ENCODE results near the gene TFAP2B.

TFAP2B gene

DNA sequence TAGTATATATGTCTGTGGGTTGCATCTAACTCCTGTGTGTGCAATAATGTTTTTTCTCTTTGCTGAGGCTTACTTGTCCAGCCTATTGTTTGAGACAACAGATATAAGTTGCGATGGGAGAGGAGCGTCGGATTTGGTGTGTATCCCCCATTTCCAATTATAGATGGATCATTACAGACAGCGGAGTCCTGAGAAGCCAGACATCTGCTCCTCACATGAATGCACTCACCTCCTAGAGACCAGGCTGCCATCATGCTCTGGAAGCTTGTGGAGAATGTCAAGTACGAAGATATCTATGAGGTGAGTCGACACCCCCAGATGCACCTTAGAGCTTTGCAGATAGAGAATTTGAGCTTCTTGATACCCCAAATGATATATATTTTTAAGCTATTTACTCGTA is at the start of gene TFAP2B:
Gene TFAP2B, plus strand, starts transcription at position 199 of the 400 bp plus-strand sequence. Its CDS starts 21 bp downstream, at position 220.
- no peak for DNase-seq (ENCODE audit: low read depth in 2 of 2)

DNA sequence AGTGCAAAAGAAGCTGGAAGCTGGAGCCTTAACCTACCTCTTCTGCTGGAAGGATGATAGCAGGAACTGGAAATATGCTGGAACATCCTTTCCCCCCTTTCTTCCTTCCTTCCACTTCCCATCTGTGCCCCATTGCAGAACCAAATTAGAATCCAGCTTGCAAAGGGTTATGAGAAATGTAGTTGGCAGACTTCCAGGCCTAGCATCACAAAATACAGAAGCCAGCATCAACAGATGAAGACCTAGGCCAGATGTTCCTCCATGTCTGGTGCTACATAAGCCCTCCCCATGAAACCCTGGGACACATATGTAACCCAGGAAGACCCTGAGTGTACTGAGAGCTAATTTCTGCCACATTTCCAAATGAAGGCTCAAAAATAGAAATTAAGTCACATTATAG is 40.0 kb upstream of the TFAP2B start:
- DNase-seq (ENCODE audit: low read depth in 2 of 2): no peak

DNA sequence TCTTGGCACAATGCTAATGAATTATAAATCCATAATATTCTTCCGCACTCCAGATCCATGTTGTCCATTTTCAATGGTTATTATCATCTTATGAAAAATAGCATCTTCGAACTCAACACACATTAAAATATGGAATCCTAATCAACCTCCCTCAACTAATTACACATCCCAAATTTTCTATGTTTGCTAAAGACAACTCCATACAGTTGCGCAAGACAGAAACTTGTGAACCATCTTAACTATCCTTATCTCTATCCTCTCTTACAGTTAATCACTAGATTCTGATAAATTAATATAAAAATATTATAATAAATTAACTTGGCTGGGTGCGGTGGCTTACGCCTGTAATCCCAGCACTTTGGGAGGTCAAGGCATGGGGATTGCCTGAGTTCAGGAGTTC is 38.3 kb upstream of the TFAP2B start:
- DNase-seq (ENCODE audit: low read depth in 2 of 2): no peak

- DNase-seq (ENCODE audit: low read depth in 2 of 2): no peak
Measured at GRCh38 chr6:50785921-50786320, 32.8 kb upstream of the TFAP2B start.

DNA sequence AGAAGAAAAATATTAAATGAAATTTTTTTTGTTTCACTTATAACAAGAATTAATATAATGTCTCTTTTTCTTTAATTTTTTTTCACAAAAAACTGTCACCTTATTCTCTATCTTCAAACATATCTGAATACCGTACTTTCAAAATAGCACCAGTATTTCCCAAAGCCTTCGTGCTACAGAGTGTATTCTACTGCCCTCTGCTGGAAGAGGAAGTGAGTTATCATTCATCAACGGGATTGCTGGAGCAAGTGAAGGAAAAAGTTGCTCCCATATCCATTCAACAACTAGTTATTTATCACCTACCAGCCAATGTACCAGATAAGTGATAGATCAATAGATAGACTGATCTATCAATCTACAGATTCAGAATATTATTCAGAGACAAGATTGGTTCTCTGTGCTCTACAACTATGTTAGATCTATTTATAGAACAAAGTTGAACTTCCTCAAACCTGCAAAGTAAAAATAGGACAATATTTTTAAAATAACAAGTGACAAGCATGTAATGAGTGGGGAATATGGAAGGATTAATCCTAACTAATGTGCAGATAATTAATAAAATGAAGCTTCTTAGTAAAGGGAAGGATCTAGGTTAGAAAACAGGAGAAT is 26.7 kb upstream of the TFAP2B start:
- DNase-seq (ENCODE audit: low read depth in 2 of 2): no peak

GRCh38 chr6:50792771-50793170 is 25.9 kb upstream of the TFAP2B start:
- DNase-seq (ENCODE audit: low read depth in 2 of 2): no peak

GRCh38 chr6:50795574-50795973 is 23.1 kb upstream of the TFAP2B start:
- DNase-seq (ENCODE audit: low read depth in 2 of 2): no peak

- DNase-seq (ENCODE audit: low read depth in 2 of 2): no peak
Measured at GRCh38 chr6:50804283-50804682, 14.4 kb upstream of the TFAP2B start.

- no peak for DNase-seq (ENCODE audit: low read depth in 2 of 2)
Measured at GRCh38 chr6:50807035-50807434, 11.6 kb upstream of the TFAP2B start.

DNA sequence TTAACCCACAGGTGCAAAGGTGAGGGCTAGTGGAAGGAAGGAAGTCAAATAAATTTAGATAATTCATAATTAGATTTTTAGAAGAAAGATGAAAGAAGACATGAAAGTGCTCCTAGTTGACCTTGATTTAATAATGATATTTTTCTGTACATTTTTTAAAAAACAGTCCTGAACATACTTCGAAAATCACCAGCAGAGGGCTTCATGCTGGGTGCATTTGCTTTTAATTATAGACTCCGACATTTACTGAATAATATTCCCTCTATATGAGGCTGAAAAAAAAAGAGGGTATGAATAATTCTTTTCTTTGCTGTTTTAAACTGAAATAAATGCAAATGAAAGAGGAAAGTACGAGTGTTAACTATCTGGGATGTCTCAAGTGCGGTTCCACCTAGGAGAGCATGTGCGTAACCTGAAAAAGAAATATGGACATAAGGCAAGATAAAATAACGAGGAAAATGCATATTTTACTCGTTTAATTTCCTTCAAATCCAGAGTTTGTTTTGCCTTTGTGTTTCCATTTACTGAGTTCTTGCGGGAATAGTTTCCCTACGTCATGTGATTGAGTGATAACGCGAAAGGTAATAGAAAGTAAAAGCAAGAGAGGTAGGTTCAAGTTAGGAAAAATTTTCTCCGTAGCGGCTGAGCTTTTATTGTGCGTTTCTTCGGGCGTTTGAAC is 3.1 kb upstream of the TFAP2B start:
- DNase-seq (ENCODE audit: low read depth in 2 of 2): no peak

- peak in 1 of 2 donors; percentile 20 for DNase-seq (ENCODE audit: low read depth in 2 of 2)
Measured at GRCh38 chr6:50816115-50816675, 2.5 kb upstream of the TFAP2B start.

GRCh38 chr6:50816947-50817645 is 1.6 kb upstream of the TFAP2B start:
- no peak for DNase-seq (ENCODE audit: low read depth in 2 of 2)

- DNase-seq (ENCODE audit: low read depth in 2 of 2): no peak
Measured at GRCh38 chr6:50817646-50817950, 1.1 kb upstream of the TFAP2B start.

DNA sequence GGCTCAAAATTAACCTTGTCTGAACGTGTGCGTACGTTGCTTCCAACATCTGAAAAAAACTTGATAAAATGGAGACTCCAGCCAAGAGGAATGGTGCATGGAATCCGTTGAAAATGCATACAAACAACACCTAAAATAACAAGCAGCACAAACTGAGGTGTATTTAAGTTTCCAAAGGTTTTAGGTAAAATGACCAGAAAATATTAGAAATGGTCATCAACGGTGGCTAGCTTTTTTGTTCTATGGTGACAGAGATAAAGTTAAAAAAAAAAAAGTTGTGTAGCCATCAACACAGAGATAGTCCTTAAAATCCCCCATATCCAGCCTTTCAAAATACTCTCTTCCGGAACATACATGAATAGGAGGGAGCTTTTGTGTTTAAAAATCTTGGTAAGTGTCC is 651 bp upstream of the TFAP2B start:
- DNase-seq (ENCODE audit: low read depth in 2 of 2): no peak

GRCh38 chr6:50819466-50819903 is 814 bp downstream of the TFAP2B start:
- no peak for DNase-seq (ENCODE audit: low read depth in 2 of 2)

DNA sequence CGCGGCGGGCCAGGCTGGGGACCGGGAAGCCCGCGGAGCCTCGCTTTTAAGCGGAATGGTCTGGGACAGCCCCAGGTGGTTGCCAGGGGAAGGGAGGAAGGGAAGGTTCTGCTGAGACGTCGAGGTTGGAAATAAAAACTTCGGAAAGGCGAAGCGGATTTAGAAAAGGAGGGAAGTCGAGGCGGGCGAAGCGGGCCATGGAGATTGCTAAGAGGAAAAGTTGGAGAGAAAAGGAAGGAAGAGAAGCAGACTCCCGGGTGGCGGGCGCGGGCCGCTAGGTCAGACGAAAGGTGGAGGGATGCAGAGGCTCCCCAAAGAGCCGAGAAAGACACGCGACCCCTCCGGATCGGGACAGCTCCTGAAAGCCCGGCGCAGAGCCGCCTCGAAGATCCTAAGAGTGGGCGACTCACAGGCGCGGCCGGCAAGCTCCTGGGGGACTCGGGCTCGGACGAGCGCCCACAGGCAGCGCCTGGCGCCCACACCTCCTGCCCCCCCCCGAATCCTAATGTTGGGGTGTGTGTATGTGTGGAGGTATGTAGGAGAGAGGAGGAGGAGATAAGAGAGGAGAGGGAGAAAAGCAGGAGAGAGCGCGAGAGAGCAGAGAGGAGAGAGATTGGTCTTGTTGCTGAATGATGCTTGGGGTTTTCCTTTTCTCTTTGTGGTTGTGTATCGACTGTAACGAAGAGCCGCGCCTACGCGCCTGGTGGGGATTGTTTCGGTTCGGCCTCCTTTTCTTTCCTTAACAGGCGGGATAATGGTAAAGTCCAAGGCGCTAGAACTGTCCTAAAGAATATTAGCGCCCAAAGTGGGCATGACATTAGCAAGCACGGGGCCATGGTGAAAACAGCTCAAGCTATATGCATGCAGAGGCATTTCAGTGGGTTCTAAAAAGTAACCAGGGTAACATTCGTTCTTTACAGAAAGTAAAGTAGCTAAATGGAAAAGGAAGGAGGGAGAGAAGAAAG is 1.5 kb downstream of the TFAP2B start:
- DNase-seq (ENCODE audit: low read depth in 2 of 2): no peak

DNA sequence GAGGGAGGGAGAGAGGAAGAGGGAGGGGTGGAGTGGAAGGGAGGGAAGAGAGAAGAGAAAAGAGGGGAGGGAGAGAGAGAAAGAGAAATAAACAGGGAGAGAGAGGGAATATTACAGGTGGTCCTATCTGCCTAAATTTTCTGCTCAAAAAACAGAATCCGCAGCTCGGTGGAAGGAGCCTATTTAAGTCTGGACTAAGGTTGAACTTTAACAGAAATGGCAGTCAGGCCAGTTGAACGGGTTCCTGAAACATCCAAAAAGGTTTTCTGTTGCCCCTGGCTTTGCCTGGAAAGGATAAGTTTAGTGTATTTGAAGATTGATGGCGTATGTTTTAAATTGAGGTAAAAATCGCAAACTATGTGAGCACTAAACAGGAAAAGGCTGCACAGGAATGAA is 2.2 kb downstream of the TFAP2B start:
- DNase-seq (ENCODE audit: low read depth in 2 of 2): no peak

- DNase-seq (ENCODE audit: low read depth in 2 of 2): no peak
Measured at GRCh38 chr6:50821441-50822077, 2.9 kb downstream of the TFAP2B start.

DNA sequence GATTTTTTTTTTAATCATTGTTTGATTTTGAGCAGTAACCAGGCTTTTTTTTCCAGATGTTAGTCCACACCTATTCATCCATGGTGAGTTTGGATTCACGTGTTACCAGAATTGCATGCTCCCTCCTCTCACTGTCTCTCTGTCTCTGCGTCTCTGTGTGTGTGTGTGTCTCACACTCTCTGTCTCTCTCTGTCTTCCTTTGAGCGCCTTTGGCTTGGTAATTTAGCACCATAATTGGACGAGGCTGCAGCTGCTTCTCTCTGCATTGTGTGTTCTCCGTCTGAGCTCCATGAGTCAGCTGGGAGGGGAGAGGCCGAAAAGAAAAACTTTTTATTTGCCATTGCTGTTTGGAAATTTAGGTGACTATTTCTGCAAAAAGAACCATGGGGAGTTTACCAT is 3.4 kb downstream of the TFAP2B start:
- no peak for DNase-seq (ENCODE audit: low read depth in 2 of 2)

- no peak for DNase-seq (ENCODE audit: low read depth in 2 of 2)
Measured at GRCh38 chr6:50823094-50823920, 4.6 kb downstream of the TFAP2B start.
